ENCODE measurements around the gene NLRC4. TPM values are rescaled to one million over a fixed set of nuclear protein-coding genes. Genes with fewer than 3 reads are reported as not detected.

Gene NLRC4
- total RNA-seq, 1 donor from 2014 or later, result not detected

- peaks cover 34% of the 10 kb centered on the region for H3K79me2 ChIP-seq (ENCODE audit: low read depth)
- H3K4me1 Mint-ChIP-seq, result no peaks in the 10 kb centered on the region
Observed at GRCh38 chr2:32291746-32292145, 27.1 kb upstream of the NLRC4 start.

GRCh38 chr2:32290000-32290339 is 25.3 kb upstream of the NLRC4 start:
- Mint-ChIP-seq H3K9me3 (peaks cover under 1% of the 10 kb centered on the region), H3K4me1 (no peaks in the 10 kb centered on the region), H3K27ac (no peak overlapping the region), H3K36me3 (peaks cover 19% of the 10 kb centered on the region), H3K27me3 (ENCODE audit: insufficient read depth, low read depth) (no peaks in the 10 kb centered on the region), H3K4me3 (no peak overlapping the region)
- Histone ChIP-seq H3K79me2 (ENCODE audit: low read depth) (peaks cover 51% of the 10 kb centered on the region), H3K9ac (no peak overlapping the region), H2AFZ (replicated peaks) (no peak overlapping the region), H3K9me3 (ENCODE audit: low read depth) (no peaks in the 10 kb centered on the region), H3K36me3 (peaks cover 7% of the 10 kb centered on the region), H4K20me1 (ENCODE audit: low read depth) (peaks cover 7% of the 10 kb centered on the region), H3K4me2 (no peak overlapping the region), H3F3A (ENCODE audit: low read depth) (no peaks in the 10 kb centered on the region), H3K27ac (no peak overlapping the region), H3K27me3 (no peaks in the 10 kb centered on the region), H3K4me3 (no peak overlapping the region), H3K4me1 (no peaks in the 10 kb centered on the region)
- TF ChIP-seq CTCF (IDR thresholded peaks at IDR 0.05) (no peak), EZH2 (IDR thresholded peaks at IDR 0.05) (no peak), EZH2phosphoT487 (IDR thresholded peaks at IDR 0.05) (no peak)
- DNase-seq (ENCODE audit: low spot score), result no peak

More at GRCh38 chr2:32291746-32292145, 27.1 kb upstream of the NLRC4 start:
- Histone ChIP-seq H4K20me1 (ENCODE audit: low read depth) (peaks cover 5% of the 10 kb centered on the region), H3K36me3 (peaks cover 13% of the 10 kb centered on the region), H3K9me3 (ENCODE audit: low read depth) (no peaks in the 10 kb centered on the region), H3K4me1 (no peaks in the 10 kb centered on the region), H2AFZ (replicated peaks) (no peak overlapping the region), H3K9ac (no peak overlapping the region), H3K4me2 (no peak overlapping the region), H3K4me3 (no peak overlapping the region), H3K27ac (no peak overlapping the region), H3F3A (ENCODE audit: low read depth) (no peaks in the 10 kb centered on the region), H3K27me3 (no peaks in the 10 kb centered on the region)
- Mint-ChIP-seq H3K4me3 (no peak overlapping the region), H3K27me3 (ENCODE audit: insufficient read depth, low read depth) (no peaks in the 10 kb centered on the region), H3K9me3 (peaks cover 7% of the 10 kb centered on the region), H3K36me3 (peaks cover 27% of the 10 kb centered on the region), H3K27ac (no peak overlapping the region)
- TF ChIP-seq EZH2phosphoT487 (IDR thresholded peaks at IDR 0.05) (no peak), EZH2 (IDR thresholded peaks at IDR 0.05) (no peak), CTCF (IDR thresholded peaks at IDR 0.05) (no peak)
- DNase-seq (ENCODE audit: low spot score), result no peak

- no peaks in the 10 kb centered on the region for H3K4me1 ChIP-seq
- no peak overlapping the region for H2AFZ ChIP-seq (replicated peaks)
- H3K4me3 ChIP-seq, result no peak overlapping the region
- TF ChIP-seq EZH2phosphoT487 (IDR thresholded peaks at IDR 0.05), result no peak
- TF ChIP-seq EZH2 (IDR thresholded peaks at IDR 0.05), result no peak
- peaks cover 24% of the 10 kb centered on the region for H3K36me3 Mint-ChIP-seq
- H3K9ac ChIP-seq, result no peak overlapping the region
- H3K9me3 Mint-ChIP-seq, result no peaks in the 10 kb centered on the region
- H3K27me3 ChIP-seq, result no peaks in the 10 kb centered on the region
- H3K27ac ChIP-seq, result no peak overlapping the region
- H3K4me2 ChIP-seq, result no peak overlapping the region
- no peaks in the 10 kb centered on the region for H3K9me3 ChIP-seq (ENCODE audit: low read depth)
- DNase-seq (ENCODE audit: low spot score), result no peak
- H3F3A ChIP-seq (ENCODE audit: low read depth), result no peaks in the 10 kb centered on the region
- no peak overlapping the region for H3K4me3 Mint-ChIP-seq
- H4K20me1 ChIP-seq (ENCODE audit: low read depth), result peaks cover 7% of the 10 kb centered on the region
- H3K27me3 Mint-ChIP-seq (ENCODE audit: insufficient read depth, low read depth), result no peaks in the 10 kb centered on the region
- H3K36me3 ChIP-seq, result peaks cover 7% of the 10 kb centered on the region
- no peaks in the 10 kb centered on the region for H3K4me1 Mint-ChIP-seq
- H3K27ac Mint-ChIP-seq, result no peak overlapping the region
- peaks cover 57% of the 10 kb centered on the region for H3K79me2 ChIP-seq (ENCODE audit: low read depth)
Observed at GRCh38 chr2:32289165-32289999, 24.7 kb upstream of the NLRC4 start.

- no peaks in the 10 kb centered on the region for H3K4me1 ChIP-seq
- no peak overlapping the region for H3K4me3 Mint-ChIP-seq
- H3K36me3 Mint-ChIP-seq, result peaks cover 20% of the 10 kb centered on the region
Observed at GRCh38 chr2:32284321-32284720, 19.6 kb upstream of the NLRC4 start.

More at GRCh38 chr2:32284321-32284720, 19.6 kb upstream of the NLRC4 start:
- Mint-ChIP-seq H3K9me3 (no peaks in the 10 kb centered on the region), H3K27ac (no peak overlapping the region), H3K4me1 (no peaks in the 10 kb centered on the region), H3K27me3 (ENCODE audit: insufficient read depth, low read depth) (no peaks in the 10 kb centered on the region)
- Histone ChIP-seq H3K9me3 (ENCODE audit: low read depth) (no peaks in the 10 kb centered on the region), H3K4me3 (no peak overlapping the region), H4K20me1 (ENCODE audit: low read depth) (peaks cover 7% of the 10 kb centered on the region), H3K4me2 (no peak overlapping the region), H3F3A (ENCODE audit: low read depth) (no peaks in the 10 kb centered on the region), H3K79me2 (ENCODE audit: low read depth) (peaks cover 77% of the 10 kb centered on the region), H2AFZ (replicated peaks) (no peak overlapping the region), H3K27me3 (no peaks in the 10 kb centered on the region), H3K36me3 (peaks cover 3% of the 10 kb centered on the region), H3K27ac (no peak overlapping the region), H3K9ac (no peak overlapping the region)
- no peak for DNase-seq (ENCODE audit: low spot score)
- no peak for TF ChIP-seq CTCF (IDR thresholded peaks at IDR 0.05)
- no peak for TF ChIP-seq EZH2phosphoT487 (IDR thresholded peaks at IDR 0.05)
- no peak for TF ChIP-seq EZH2 (IDR thresholded peaks at IDR 0.05)
